CD4-positive, alpha-beta T cell treated with Interleukin-10 for 1 hour (primary cell): ENCODE data around the gene SUV39H1.

Experiments used
- DNase-seq: peaks from one replicate; pipeline ENCODE4 v3.0.0-alpha.2; 2020

Gene SUV39H1

DNA sequence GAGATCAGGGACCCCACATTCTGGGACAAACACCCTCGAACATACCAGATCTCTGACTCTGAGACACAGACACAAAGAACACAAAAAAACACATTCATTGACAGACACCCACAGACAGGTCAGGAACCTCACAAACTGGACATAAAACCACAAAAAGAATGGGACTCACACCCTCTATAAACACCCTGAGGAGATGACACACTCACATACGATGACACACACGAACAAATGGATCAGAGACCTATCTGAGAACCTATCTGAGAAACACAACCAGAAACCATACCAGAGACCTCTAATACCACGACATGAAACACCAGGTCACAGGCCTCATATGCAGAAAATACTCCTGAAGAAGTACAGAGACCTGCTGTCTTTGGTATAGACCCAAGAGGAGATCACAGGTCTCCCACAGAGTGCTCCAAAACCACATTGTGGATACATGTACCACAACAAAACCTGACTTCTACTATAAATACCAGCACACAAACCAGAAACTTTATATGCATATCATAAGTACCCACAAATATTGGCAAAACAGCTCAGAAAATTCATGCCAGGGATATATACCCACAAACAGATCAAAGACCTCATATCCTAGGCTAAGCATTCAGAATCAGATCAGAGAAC is 19.5 kb downstream of the SUV39H1 start:
- DNase-seq: no peak

DNA sequence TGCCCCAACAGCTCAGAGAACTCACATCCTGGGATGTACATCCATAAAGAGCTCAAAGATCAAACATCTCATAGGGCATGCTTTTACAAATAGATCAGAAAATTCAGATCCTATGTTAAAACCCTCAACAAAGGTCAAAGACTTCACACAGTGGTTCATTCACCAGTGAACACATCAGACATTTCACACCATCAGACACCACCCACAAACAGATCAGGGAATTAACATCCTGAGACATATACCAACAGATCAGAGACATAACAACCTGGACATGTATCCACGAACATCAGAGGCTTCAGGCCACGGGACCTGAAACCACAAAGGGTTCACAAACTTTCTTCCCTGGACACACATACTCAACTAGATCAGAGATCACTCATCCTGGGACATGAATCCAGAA is 23.4 kb downstream of the SUV39H1 start:
- no peak for DNase-seq

DNA sequence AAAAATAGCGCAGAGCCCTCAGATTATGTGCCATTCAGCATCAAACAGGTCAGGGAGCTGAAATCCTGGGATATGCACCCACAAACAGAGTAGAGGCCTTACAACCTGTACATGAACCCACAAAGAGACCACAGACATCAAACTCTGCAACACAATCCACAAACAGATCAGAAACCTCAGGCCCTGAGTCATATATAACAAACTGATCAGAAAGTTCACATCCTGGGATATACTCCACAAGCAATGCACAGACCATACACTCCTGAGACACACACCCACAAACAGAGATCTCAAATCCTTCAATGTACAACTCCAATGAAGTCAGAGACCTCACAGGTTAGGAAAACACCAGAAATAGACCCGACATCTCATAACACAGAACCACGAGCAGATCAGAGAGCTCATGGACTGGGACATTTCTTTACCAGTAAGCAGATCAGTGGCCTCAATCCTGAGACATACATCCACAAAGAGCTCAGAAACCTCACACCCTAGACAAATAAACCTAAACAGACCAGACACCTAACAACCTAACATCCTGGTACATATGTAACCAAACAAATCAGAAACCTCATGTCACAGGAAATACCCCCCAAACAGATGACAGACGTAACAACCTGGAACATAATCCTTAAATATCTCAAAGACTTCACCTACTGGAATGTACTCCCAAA is 24.2 kb downstream of the SUV39H1 start:
- peak; percentile 41 for DNase-seq

DNA sequence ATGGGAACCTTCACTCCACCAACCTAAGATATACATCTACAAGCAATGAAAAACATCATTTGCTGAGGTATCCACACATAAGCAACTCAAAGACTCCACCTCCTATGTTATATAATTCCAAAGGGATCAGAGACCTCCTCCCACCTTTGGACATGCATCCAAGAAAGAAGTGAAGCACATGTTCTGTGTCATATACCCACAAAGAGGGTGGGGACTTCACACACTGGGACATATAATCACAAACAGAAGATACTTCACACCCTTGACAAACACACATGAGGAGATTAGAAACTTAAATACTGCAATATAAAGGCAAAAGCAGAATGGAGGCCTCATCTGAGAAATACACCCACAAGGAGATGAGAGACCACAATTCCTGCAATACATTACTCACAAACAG is 25.4 kb downstream of the SUV39H1 start:
- no peak for DNase-seq

DNA sequence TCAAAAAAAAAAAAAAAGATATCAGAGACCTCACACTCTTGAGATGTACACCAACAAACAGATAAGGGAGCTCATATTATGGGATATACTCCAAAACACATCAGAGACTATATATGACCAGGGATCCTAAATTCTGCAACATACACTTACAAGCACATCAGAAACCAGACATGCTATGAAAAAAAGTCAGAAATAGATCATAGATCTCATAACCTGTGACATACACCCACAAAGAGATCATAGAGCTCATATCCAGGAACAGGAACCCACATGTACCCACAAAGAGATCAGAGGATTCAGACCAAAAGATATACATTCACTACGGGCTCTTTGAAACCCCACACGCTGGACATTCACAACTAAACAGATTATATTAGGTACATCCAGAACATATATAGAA is 30.1 kb downstream of the SUV39H1 start:
- DNase-seq: no peak

- DNase-seq: no peak
These were observed 32.1 kb downstream of the SUV39H1 start for GRCh38 chrX:48728653-48729052.

DNA sequence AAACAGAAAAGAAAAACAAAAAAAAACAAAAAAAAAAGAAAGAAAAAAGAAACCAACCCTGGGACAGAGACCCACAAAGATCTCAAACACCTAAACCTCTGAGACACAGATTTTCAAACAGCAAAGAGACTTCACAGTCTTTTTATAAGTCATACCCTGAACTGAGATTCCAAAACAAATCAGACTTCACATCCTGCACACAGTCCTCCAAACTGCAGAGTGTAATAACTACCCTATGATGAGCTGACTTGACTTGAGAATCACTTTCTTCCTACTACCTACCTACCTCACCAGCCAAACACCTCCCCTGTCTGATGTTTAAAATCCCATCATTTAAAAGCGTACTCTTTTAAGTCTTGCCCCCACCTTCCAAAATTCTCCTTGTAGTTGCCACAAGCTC is 39.8 kb downstream of the SUV39H1 start:
- DNase-seq: no peak

DNA sequence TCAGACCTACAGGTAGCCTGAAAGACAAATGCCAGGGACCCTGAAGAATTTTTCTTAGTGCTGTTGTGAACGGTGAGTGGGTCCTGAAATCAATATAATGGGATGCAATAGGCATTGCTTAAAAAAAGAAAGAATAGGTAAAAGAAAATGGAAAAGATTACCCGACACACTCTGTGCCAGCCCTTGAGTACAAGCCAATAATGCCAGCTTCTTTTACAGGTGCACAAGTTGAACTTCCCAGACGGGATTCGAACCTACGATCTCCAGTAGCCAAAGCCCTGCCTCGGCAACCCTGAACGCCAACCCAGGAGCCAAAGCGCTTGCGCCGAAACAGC is 40.3 kb downstream of the SUV39H1 start:
- no peak for DNase-seq

GRCh38 chrX:48737213-48737938 is 40.8 kb downstream of the SUV39H1 start:
- peak; percentile 94 for DNase-seq

DNA sequence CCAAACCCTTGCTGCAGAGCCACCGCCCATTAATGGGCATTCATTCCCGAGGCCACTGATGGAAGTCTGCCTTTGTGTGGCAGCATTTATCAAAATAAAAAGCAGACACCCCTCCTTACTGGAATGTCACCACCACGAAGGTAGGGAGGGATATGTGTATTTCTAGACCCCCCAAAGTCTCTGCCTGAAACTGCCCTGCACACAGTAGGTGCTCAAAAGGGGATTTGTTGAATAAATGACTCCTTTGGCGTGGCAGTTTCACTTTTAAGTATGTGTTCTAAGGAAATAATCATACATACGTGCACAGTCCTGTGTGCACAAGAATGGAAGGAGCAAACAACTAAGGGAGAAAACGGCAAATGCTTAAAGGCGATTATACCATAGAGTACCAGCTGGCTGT is 41.4 kb downstream of the SUV39H1 start:
- no peak for DNase-seq

DNA sequence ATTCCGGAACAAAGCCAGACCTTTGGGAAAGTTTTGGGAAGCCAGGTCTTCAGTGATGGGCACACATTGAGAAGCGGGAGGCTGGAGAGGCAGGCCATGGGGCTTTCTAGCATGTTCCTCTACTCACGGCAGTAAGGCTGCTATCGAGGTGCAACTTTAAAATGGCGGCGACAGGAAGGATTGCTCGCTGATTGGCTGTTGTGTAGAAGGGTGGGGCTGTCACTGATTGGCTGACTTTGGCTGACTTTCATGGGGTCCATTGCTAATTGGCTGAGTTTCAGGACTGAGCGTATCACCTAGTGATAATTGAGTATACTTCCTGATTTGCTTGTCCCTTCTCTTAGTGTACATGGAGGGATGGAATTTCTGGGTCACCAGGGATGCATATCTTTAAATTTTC is 45.3 kb downstream of the SUV39H1 start:
- no peak for DNase-seq

DNA sequence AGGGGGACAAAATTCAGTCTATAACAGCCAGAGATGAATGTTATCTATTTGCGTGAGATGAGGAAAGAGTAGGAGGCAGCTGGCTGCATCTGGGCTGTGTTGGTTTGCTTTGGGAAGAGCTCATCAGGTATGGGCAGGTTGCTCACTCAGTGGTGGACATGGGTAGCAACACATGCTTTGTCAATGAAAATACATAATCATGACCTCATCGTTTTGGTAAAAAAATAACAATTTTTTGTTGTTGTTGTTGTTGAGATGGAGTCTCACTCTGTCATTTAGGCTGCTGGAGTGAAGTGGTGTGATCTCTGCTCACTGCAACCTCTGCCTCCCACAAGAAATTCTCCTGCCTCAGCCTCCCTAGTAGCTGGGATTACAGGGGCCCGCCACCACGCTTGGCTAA is 48.7 kb downstream of the SUV39H1 start:
- no peak for DNase-seq

DNA sequence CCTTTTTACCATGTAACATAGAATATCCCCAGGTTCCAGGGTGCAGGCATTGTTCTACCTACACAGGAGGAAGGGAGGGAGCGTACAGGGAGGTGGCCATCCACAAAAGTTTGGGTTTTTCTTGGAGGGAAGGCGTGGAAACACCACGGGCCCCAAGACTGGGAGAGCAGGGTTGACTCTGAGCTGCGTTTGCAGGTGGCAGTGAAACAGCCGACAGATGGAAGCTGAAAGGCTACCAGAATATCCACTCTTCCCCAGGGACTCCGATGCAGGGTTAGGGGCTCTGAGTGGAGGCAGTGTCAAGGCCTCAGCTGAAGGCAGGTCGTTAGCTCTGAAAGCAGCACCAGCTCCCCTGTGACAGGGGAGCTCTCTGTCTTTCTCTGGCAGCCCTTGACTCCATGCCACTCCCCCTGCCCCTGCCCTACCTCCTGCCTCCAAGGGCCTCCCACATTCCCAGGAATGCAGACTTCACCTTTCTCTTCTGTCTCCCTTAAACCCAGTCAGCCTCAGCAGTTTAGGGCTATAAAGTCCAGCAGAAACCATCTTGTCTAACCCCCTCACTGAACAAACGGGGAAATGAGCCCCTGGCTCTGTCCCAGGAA is 51.0 kb downstream of the SUV39H1 start:
- DNase-seq: no peak

DNA sequence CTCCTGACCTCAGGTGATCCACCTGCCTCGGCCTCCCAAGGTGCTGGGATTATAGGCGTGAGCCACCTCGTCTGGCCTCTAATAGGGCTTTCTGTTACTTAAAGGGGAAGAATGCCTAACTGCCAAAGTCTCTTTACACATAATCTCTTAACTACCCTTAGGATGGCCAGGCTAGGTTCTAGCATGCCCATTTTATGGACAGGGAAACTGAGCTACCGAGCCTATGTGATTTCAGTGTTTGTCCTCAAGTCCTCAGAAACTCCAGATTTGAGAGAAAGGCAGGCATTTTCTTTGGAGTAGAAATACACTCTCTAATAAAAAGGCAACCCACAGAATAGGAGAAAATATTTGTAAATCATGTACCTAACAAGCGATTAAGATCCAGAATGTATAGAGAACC is 52.6 kb downstream of the SUV39H1 start:
- DNase-seq: no peak

GRCh38 chrX:48751343-48751742 is 54.8 kb downstream of the SUV39H1 start:
- no peak for DNase-seq

DNA sequence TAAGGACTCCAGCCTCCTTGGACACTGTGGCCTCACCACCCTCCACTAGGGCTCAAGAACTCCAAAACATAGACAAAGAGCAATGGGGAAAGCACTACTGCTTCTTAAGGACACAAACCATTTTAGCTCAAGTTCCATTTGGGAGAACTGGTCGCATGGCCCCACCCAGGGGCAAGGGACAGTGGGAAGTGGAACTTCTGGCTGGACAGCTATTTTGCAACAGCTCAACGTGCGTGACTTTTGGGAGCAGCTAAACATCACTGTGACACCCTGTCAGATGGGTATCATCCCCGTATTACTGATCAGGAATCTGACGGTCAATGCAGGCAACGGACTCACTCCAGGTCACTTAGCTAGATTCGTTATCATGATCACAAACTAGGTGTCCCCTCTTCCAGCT is 56.0 kb downstream of the SUV39H1 start:
- DNase-seq: no peak

- no peak for DNase-seq
These were observed 57.2 kb downstream of the SUV39H1 start for GRCh38 chrX:48753708-48754228.

GRCh38 chrX:48754238-48754637 is 57.7 kb downstream of the SUV39H1 start:
- no peak for DNase-seq
